Stimulated activated CD4-positive, alpha-beta T cell treated with anti-CD3 and anti-CD28 coated beads, Interleukin-15, amount 100 ng/mL, for 1 hour (primary cell): Measurements from ENCODE around the gene PLCB1.
"Not testable (repeated sequence)": the region's sequence is repeated elsewhere in the genome, so short reads cannot be mapped to it uniquely, and the experiment has no call there.

Experiments
- DNase-seq, 2 donors: peaks; one replicate each; pipeline ENCODE4 v3.0.0-alpha.2; 2020; ENCODE audit warnings: low read depth in 1 of 2, low spot score in 1 of 2

PLCB1 gene

GRCh38 chr20:8156235-8157079, 24.4 kb downstream of the PLCB1 start:
- DNase-seq = no peak

- DNase-seq = not testable (repeated sequence)
Observed at GRCh38 chr20:8159217-8159616, 27.2 kb downstream of the PLCB1 start.

GRCh38 chr20:8161264-8162071, 29.4 kb downstream of the PLCB1 start:
- no peak for DNase-seq

GRCh38 chr20:8162610-8163009, 30.5 kb downstream of the PLCB1 start:
- DNase-seq = no peak

- no peak for DNase-seq
Observed at GRCh38 chr20:8163543-8163942, 31.5 kb downstream of the PLCB1 start.

- DNase-seq = no peak
Observed at GRCh38 chr20:8166730-8167129, 34.7 kb downstream of the PLCB1 start.

- DNase-seq = no peak
Observed at GRCh38 chr20:8168785-8169288, 36.8 kb downstream of the PLCB1 start.

- no peak for DNase-seq
Observed at GRCh38 chr20:8170921-8171320, 38.9 kb downstream of the PLCB1 start.

GRCh38 chr20:8172191-8172590, 40.1 kb downstream of the PLCB1 start:
- DNase-seq = no peak

- no peak for DNase-seq
Observed at GRCh38 chr20:8175741-8176675, 43.9 kb downstream of the PLCB1 start.

GRCh38 chr20:8183526-8183925, 51.5 kb downstream of the PLCB1 start:
- DNase-seq = no peak

GRCh38 chr20:8187740-8188139, 55.7 kb downstream of the PLCB1 start:
- no peak for DNase-seq

GRCh38 chr20:8190043-8190880, 58.2 kb downstream of the PLCB1 start:
- DNase-seq = no peak

GRCh38 chr20:8194721-8195120, 62.7 kb downstream of the PLCB1 start:
- DNase-seq = no peak

- DNase-seq = no peak
Observed at GRCh38 chr20:8196096-8196495, 64.0 kb downstream of the PLCB1 start.

GRCh38 chr20:8200220-8200619, 68.2 kb downstream of the PLCB1 start:
- no peak for DNase-seq

- DNase-seq = no peak
Observed at GRCh38 chr20:8203366-8203765, 71.3 kb downstream of the PLCB1 start.

- no peak for DNase-seq
Observed at GRCh38 chr20:8205996-8206395, 73.9 kb downstream of the PLCB1 start.

- no peak for DNase-seq
Observed at GRCh38 chr20:8208226-8208625, 76.2 kb downstream of the PLCB1 start.

- DNase-seq = no peak
Observed at GRCh38 chr20:8209061-8209460, 77.0 kb downstream of the PLCB1 start.
